ENCODE data around the gene CRP. TPM values are rescaled to one million over a fixed set of nuclear protein-coding genes. Genes with fewer than 3 reads are reported as not detected.

CRP gene
- total and polyA plus RNA-seq, 2 of the 13 experiments (the other 11 are each of a cell fraction or from before 2014, with no cell fraction given) = not detected

GRCh38 chr1:159714529-159714928, at the start of gene CRP (continued):
- TF ChIP-seq RFX5 (IDR thresholded peaks at IDR 0.05; ENCODE audit: low read depth, low read length) = no peak
- no peak for TF ChIP-seq ZNF17 (CRISPR knock-in tag; IDR thresholded peaks at IDR 0.05)
- no peak for TF ChIP-seq SRSF9 (IDR thresholded peaks at IDR 0.05; ENCODE audit: borderline replicate concordance, insufficient read depth, low read depth, low read length, poor library complexity, severe bottlenecking)
- no peak for TF ChIP-seq ZNF484 (CRISPR knock-in tag; IDR thresholded peaks at IDR 0.05; ENCODE audit: borderline replicate concordance, low read depth)
- TF ChIP-seq ZNF784 (CRISPR knock-in tag; IDR thresholded peaks at IDR 0.05; ENCODE audit: borderline replicate concordance) = no peak
- no peak for TF ChIP-seq PRDM10 (CRISPR knock-in tag; IDR thresholded peaks at IDR 0.05; ENCODE audit: low read depth)
- TF ChIP-seq ZNF253 (CRISPR knock-in tag; IDR thresholded peaks at IDR 0.05; ENCODE audit: borderline replicate concordance) = no peak
- TF ChIP-seq ZNF451 (CRISPR knock-in tag; IDR thresholded peaks at IDR 0.05) = no peak
- no peak for TF ChIP-seq HOXA5 (CRISPR knock-in tag; IDR thresholded peaks at IDR 0.05)

DNA sequence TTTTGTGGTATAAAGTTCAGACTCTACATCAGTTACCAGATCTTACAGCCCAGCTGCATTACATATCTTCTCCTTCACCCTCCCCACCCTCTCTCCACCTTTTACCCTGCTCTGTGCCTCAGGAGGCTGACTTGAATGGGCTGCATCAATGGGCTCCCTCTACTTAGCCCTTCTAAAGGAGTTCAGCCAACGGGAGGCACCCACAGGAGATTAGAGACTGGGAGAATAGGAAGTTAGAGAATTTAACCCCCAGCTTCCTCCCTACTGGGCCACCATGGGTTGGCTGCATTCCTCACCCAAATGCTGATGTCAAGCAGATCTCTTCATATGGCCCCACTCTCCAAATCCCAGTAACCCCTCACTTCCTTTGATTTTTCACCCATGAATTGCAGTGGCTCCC, 49.3 kb upstream of the CRP start:
- no peak overlapping the region for H2AFZ ChIP-seq (ENCODE audit: low read length)
- H3K27ac ChIP-seq (ENCODE audit: extremely low read length, insufficient read depth, low read length) = no peak overlapping the region
- no peaks in the 10 kb centered on the region for H4K20me1 ChIP-seq (ENCODE audit: insufficient read depth, low read length)
- H3K9ac ChIP-seq (ENCODE audit: insufficient read depth, low read depth, low read length) = no peak overlapping the region
- BruUV-seq (replicated peaks) = no TSS peak
- H3K9me3 ChIP-seq (ENCODE audit: low read length) = no peaks in the 10 kb centered on the region
- H3K4me3 ChIP-seq (replicated peaks in 1 of 3; ENCODE audit: insufficient read depth in 1 of 3, low read depth in 2 of 3, low read length in 3 of 3) = no peak overlapping the region
- no peaks in the 10 kb centered on the region for H3K4me1 ChIP-seq (ENCODE audit: insufficient read depth, low read length)
- no peaks in the 10 kb centered on the region for H3K36me3 ChIP-seq (replicated peaks in 1 of 2; ENCODE audit: control insufficient read depth in 1 of 2, insufficient read depth in 2 of 2, low read length in 2 of 2)
- intact Hi-C loops (cut with micrococcal nuclease; ENCODE audit: unreplicated experiment) (no loop called here), in situ Hi-C loops (cut with HindIII; ENCODE audit: extremely low pct_ligation_motif_present, low pct_unique_long_range_greater_than_20kb) (no loop called here)
- FAIRE-seq (no peak), ATAC-seq (no peak), DNase-seq (ENCODE audit: low spot score) (no peak)
- 7% methylated on average over 1 of the region's 1 CpG for WGBS (ENCODE audit: low lambda C conversion rate)
- no peak overlapping the region for H3K4me2 ChIP-seq (ENCODE audit: low read depth, low read length)
- no peaks in the 10 kb centered on the region for H3K79me2 ChIP-seq (ENCODE audit: insufficient read depth, low read length)
- H3K27me3 ChIP-seq (ENCODE audit: control insufficient read depth in 1 of 2, insufficient read depth in 2 of 2, low read length in 2 of 2) = no peaks in the 10 kb centered on the region
- CTCF ChIA-PET (ENCODE audit: low intra/inter-chr PET ratio, low total read pairs) = no interaction called here
- POLR2A ChIA-PET = no interaction called here
- TF ChIP-seq GZF1 (CRISPR knock-in tag; IDR thresholded peaks at IDR 0.05) (no peak), ZNF878 (CRISPR knock-in tag; IDR thresholded peaks at IDR 0.05) (no peak), ZNF564 (CRISPR knock-in tag; IDR thresholded peaks at IDR 0.05) (no peak), TAF1 (CRISPR knock-in tag; IDR thresholded peaks at IDR 0.05) (no peak), CERS6 (CRISPR knock-in tag; IDR thresholded peaks at IDR 0.05) (no peak), ZFP36L2 (CRISPR knock-in tag; IDR thresholded peaks at IDR 0.05) (no peak), CCDC6 (CRISPR knock-in tag; IDR thresholded peaks at IDR 0.05) (no peak), ZEB1 (IDR thresholded peaks at IDR 0.05; ENCODE audit: insufficient replicate concordance, low read depth) (no peak), BRCA1 (CRISPR knock-in tag; IDR thresholded peaks at IDR 0.05) (no peak), ATRX (CRISPR knock-in tag; IDR thresholded peaks at IDR 0.05; ENCODE audit: borderline replicate concordance) (no peak)

Measured in HepG2 (cell line).